Activated T-cell treated with anti-CD3 and anti-CD28 coated beads, Interleukin-2, amount 50 U/mL, for 72 hours (primary cell): ENCODE results near the gene TMEM263. TPM values are rescaled to one million over a fixed set of nuclear protein-coding genes. Genes with fewer than 3 reads are reported as not detected.

ENCODE experiments used
- ATAC-seq, 2 donors: fragments of 150-1000 bp; cut with Tn5 transposase; replicated peaks in 1 of 2; 2 replicates each; pipeline ENCODE4 v1.10.0; 2021; ENCODE audit warnings: moderate library complexity in 2 of 2, mild to moderate bottlenecking in 1 of 2
- DNase-seq, 2 donors: peaks; one replicate each; pipeline ENCODE4 v3.0.0; 2021 to 2022; ENCODE audit warnings: mixed read lengths in 1 of 2
- H3K27ac Mint-ChIP-seq: one replicate; pipeline ENCODE4 v1.8.0; 2022; ENCODE audit warnings: mild to moderate bottlenecking, moderate library complexity, mixed read lengths
- H3K27me3 Mint-ChIP-seq: one replicate; pipeline ENCODE4 v1.8.0; 2022; ENCODE audit warnings: low read depth, mixed read lengths
- H3K36me3 Mint-ChIP-seq, 2 donors: one replicate each; pipeline ENCODE4 v1.8.0; 2022; ENCODE audit warnings: mixed read lengths in 2 of 2, mild to moderate bottlenecking in 1 of 2; ENCODE audit not compliant: insufficient read depth in 2 of 2
- H3K4me1 Mint-ChIP-seq: one replicate; pipeline ENCODE4 v1.8.0; 2022; ENCODE audit warnings: low read depth, mixed read lengths
- H3K4me3 Mint-ChIP-seq, 2 donors: one replicate each; pipeline ENCODE4 v1.8.0; 2022; ENCODE audit warnings: mild to moderate bottlenecking in 2 of 2, mixed read lengths in 2 of 2, moderate library complexity in 2 of 2
- H3K9me3 Mint-ChIP-seq, 2 donors: one replicate each; pipeline ENCODE4 v1.8.0; 2022; ENCODE audit warnings: mixed read lengths in 2 of 2
- total RNA-seq, 2 donors: library from RNA; stranded (reverse); gene quantifications; one replicate each; pipeline ENCODE4 v1.2.3, GENCODE V29; 2022

Gene TMEM263
- total RNA-seq, 2 donors from 2014 or later = 39.7 to 41.3 TPM

DNA sequence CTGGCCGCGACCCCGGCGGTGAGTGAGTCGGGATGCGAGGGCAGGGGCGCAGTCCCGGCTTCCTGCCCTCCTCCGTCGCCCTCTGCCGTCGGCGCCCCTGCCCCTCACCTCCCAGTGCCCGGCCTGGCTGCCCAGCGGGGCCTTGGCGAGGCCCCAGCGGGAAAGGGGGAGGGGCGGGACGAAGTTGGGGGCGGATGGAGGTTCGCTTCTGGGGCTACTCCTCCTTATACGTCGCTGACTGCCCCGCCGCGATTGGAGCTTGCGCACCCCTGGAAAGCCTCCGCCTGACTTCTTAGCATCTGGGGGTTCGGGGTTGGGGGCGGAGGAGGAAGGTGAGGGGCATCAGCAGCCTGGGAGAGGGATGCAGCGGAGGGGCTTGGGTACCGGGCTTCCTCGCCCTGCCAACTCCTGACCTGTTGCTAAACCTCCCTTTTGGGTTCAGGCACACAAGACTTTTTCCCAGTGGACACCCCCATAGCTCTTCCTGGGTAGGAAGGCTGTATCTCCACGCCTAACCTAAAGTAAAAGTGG is 406 bp downstream of the TMEM263 start:
- H3K27me3 Mint-ChIP-seq = no peaks in the 10 kb centered on the region
- no peaks in the 10 kb centered on the region for H3K9me3 Mint-ChIP-seq
- H3K4me1 Mint-ChIP-seq = peaks cover 33% of the 10 kb centered on the region
- DNase-seq = peak; percentile 62 to 68
- peak overlapping the region; percentile 95 for H3K27ac Mint-ChIP-seq
- peak; percentile 55 to 58 for ATAC-seq
- peak overlapping the region; percentile 91 to 99 for H3K4me3 Mint-ChIP-seq
- H3K36me3 Mint-ChIP-seq = peaks cover 1 to 2% of the 10 kb centered on the region in 2 donors

DNA sequence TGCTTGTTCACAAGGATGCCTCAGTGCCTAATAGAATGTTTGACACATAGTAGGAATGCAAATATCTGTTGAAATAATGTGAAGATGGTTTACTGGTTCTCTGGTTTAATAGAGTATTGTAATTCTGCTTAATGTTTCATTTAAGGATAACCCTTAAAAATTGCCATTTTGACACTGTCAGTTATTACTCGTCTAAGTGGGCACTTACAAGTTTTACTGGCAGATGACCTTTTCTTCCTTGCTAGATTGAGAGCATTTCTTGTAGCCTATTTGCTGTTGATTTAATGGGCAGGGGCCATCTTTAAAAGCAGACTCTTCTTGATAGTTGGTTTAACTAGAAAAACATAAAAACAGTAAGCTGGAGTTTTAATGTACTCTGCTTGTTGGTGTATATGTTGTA is 1.9 kb downstream of the TMEM263 start:
- no peak for ATAC-seq
- Mint-ChIP-seq H3K27ac (peak overlapping the region; percentile 95), H3K36me3 (peaks cover 1 to 2% of the 10 kb centered on the region in 2 donors), H3K4me3 (peak overlapping the region; percentile 91 to 99), H3K9me3 (no peaks in the 10 kb centered on the region), H3K4me1 (peaks cover 39% of the 10 kb centered on the region), H3K27me3 (no peaks in the 10 kb centered on the region)
- no peak for DNase-seq

DNA sequence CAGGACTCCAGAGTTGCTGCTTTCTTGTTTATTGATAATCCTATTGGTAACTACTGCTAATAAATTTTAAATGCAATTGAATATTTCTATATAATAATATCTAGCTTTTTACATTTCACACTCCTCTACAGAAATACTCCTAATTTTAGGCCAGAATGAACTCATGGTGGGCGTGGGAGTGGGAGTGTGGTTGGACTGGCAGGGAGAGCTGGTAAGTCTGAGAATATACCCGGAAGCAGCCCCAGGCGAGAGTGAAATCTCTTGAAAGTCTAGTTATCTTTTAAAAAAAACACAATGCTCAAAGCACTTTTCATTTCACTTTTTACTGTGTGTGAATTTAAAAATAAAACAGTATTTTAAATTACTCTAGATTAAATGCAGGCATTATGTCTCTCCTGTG is 4.7 kb downstream of the TMEM263 start:
- H3K4me3 Mint-ChIP-seq = no peak overlapping the region
- ATAC-seq (no peak), DNase-seq (no peak)
- no peaks in the 10 kb centered on the region for H3K27me3 Mint-ChIP-seq
- H3K9me3 Mint-ChIP-seq = no peaks in the 10 kb centered on the region
- H3K36me3 Mint-ChIP-seq = peaks cover 1 to 9% of the 10 kb centered on the region in 2 donors
- no peak overlapping the region for H3K27ac Mint-ChIP-seq
- H3K4me1 Mint-ChIP-seq = peaks cover 30% of the 10 kb centered on the region

DNA sequence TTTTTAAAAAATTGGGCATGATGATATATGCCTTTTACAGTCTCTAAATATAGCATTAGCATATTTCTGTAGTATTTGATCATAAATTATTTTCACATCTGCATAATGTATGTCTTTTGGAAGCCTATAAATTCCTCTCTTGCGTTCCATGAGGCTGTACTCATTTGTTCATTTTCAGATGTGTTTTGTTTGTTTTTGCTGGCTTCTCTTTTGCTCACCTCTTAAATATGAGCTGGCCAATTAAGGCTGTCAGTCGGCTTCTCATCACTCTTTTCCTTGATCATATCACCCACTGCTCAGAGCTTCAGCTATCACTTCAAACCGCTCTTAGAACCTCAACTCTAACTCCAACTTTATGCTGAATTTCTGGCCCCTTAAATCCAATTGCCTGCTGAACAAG is 6.6 kb downstream of the TMEM263 start:
- Mint-ChIP-seq H3K4me1 (peaks cover 30% of the 10 kb centered on the region), H3K36me3 (peaks cover 1 to 9% of the 10 kb centered on the region in 2 donors), H3K9me3 (no peaks in the 10 kb centered on the region), H3K27ac (no peak overlapping the region), H3K4me3 (no peak overlapping the region), H3K27me3 (no peaks in the 10 kb centered on the region)
- no peak for DNase-seq
- no peak for ATAC-seq

DNA sequence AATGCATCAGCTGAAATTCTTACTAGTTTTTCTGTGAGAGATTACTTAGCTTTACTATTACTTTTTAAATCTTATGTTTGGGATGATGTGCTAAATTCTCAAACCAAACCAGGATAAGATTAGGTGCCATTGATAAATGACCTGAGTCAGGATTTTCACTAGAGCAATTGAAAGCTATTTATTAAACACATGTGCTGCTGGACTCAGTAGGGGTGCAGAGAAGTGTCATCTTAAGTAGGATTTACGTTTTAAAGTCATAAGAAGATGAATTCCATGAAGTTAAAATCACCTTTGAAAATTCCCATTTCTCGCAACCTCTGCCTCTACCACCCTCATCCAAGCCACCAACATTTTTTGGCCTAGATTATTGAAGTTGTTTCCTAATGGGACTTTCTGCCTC is 8.8 kb downstream of the TMEM263 start:
- Mint-ChIP-seq H3K4me3 (no peak overlapping the region), H3K27me3 (no peaks in the 10 kb centered on the region), H3K36me3 (peaks cover 1 to 12% of the 10 kb centered on the region in 2 donors), H3K27ac (no peak overlapping the region), H3K9me3 (no peaks in the 10 kb centered on the region), H3K4me1 (peaks cover 14% of the 10 kb centered on the region)
- DNase-seq = no peak
- no peak for ATAC-seq

DNA sequence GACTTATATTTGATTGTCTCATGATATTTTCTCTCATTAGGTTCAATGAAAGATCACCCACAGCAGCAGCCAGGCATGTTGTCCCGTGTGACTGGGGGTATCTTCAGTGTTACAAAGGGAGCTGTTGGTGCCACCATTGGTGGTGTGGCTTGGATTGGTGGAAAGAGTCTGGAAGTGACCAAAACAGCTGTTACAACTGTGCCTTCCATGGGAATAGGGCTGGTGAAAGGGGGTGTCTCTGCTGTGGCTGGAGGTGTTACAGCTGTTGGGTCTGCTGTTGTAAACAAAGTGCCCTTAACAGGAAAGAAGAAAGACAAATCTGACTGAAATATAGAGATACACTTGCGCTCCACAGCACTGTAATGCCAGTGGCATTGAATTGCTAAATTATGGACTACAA is 15.4 kb downstream of the TMEM263 start:
- no peak overlapping the region for H3K27ac Mint-ChIP-seq
- H3K9me3 Mint-ChIP-seq = no peaks in the 10 kb centered on the region
- ATAC-seq = no peak
- no peaks in the 10 kb centered on the region for H3K27me3 Mint-ChIP-seq
- peaks cover 12% of the 10 kb centered on the region for H3K4me1 Mint-ChIP-seq
- no peak overlapping the region for H3K4me3 Mint-ChIP-seq
- peaks cover 6 to 14% of the 10 kb centered on the region in 2 donors for H3K36me3 Mint-ChIP-seq
- DNase-seq = no peak

DNA sequence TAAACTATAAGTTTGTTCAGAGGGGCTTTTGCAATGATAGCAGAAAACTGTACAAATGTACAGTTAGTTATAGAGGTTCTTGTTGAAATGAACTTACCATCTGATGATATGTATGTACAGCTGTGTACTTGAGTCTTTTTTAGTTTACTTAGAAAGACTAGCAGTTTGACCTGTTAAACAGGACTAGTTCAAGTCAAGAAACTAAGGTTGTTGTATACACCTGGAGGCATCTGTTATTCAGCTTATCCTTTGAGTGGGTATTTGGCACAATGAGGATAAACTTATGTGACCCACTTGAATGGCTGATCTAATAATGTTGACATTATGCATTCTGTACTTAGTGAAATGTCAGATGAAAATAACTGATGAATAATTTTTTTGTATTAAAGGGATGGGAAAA is 17.8 kb downstream of the TMEM263 start:
- DNase-seq = no peak
- no peak for ATAC-seq
- no peak overlapping the region for H3K27ac Mint-ChIP-seq
- no peak overlapping the region for H3K4me3 Mint-ChIP-seq
- H3K4me1 Mint-ChIP-seq = peaks cover 15% of the 10 kb centered on the region
- H3K9me3 Mint-ChIP-seq = no peaks in the 10 kb centered on the region
- H3K27me3 Mint-ChIP-seq = no peaks in the 10 kb centered on the region
- peaks cover 5 to 10% of the 10 kb centered on the region in 2 donors for H3K36me3 Mint-ChIP-seq

DNA sequence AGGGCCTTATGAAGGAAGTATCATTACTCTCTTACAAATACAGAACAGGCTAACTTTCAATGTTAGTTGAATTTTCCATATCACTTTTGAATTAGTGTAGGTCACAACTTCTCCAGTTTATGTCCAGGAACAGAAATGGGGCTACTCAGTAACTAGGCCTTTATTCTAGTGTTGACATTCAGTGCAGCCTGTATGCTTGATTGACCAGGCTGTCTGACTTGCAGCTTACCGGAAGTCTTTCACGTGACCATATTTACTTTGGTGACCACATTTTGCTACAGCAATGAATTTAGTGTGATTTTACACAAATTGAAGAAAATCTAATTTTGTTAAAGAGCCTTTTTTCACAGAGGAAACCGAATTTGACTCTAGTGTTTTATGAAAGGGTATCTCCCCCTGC is 18.8 kb downstream of the TMEM263 start:
- Mint-ChIP-seq H3K9me3 (no peaks in the 10 kb centered on the region), H3K27me3 (no peaks in the 10 kb centered on the region), H3K4me1 (peaks cover 15% of the 10 kb centered on the region), H3K27ac (peak overlapping the region; percentile 46), H3K4me3 (no peak overlapping the region), H3K36me3 (peaks cover 5 to 12% of the 10 kb centered on the region in 2 donors)
- no peak for ATAC-seq
- no peak for DNase-seq

DNA sequence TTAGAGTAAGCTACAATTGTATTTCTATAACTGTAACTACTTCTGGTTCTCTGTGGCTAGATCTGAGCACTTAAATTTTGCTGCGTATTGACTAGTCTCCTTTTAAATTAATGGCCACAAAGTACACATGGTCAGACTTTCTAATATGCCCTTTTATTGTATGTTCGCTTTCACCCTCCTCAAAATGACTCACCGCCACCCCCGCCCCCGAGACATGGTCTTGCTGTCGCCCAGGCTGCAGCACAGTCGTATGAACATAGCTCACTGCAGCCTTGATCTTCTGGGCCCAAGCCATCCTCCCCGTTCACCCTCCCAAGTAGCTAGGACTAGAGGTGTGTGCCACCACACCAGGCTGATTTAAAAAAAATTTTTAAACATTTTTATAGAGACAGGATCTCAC is 19.4 kb downstream of the TMEM263 start:
- Mint-ChIP-seq H3K27ac (peak overlapping the region; percentile 46), H3K36me3 (peaks cover 5 to 12% of the 10 kb centered on the region in 2 donors), H3K4me1 (peaks cover 15% of the 10 kb centered on the region), H3K27me3 (no peaks in the 10 kb centered on the region), H3K9me3 (no peaks in the 10 kb centered on the region), H3K4me3 (no peak overlapping the region)
- DNase-seq (no peak), ATAC-seq (no peak)

DNA sequence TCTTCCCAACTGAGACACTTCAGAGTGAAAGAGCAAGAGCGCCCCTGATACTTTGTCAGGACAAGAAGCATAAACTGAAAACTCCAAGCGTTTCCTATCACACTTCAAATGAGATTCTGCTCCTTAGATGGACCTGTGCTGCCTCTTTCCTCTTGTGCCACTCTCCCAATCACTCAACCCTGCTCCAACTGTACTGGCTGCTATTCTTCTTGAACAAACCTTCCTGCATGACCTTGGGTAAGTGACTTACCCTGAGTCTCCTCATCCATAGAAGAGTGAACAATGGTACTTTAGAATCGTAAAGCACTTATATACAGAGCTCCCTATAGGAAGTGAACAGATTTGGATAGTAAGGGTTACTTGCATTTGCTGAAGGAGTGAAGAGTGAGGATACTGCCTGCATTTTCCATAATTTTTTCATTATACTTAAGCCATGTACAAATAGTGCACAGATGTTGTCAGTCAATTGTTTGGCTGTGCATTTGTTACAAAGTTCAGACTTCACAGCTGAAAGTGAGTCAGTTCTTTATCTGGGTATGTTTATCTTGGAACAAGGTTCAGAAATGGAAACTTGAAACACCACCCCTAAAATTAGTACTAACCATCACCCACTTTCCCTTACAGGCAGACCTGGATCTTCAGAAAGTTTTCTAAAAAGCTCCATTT is 20.4 kb downstream of the TMEM263 start:
- ATAC-seq = no peak
- no peaks in the 10 kb centered on the region for H3K27me3 Mint-ChIP-seq
- H3K36me3 Mint-ChIP-seq = peaks cover 1 to 8% of the 10 kb centered on the region in 2 donors
- no peaks in the 10 kb centered on the region for H3K9me3 Mint-ChIP-seq
- no peak for DNase-seq
- H3K4me3 Mint-ChIP-seq = no peak overlapping the region
- no peak overlapping the region for H3K27ac Mint-ChIP-seq
- H3K4me1 Mint-ChIP-seq = peaks cover 11% of the 10 kb centered on the region

DNA sequence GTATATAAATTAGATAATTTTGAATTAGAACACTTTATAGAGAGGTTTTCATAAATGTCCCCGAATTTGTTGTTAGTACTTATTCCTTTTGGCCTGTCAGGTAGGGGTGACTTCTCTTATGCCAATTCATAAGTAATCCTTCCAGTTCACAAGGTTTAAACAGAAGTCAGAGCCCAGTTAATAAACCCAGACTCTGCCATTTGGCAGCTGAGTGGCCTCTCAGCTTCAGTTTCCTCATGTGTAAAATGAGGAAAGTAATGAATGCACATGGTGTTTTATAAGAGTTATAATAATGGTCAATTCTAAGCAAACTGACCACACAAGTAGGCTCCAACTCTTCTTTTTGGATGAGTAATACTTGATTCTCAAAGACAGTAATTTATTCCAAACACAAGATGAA is 21.0 kb downstream of the TMEM263 start:
- H3K4me1 Mint-ChIP-seq = peaks cover 10% of the 10 kb centered on the region
- H3K27ac Mint-ChIP-seq = no peak overlapping the region
- no peak overlapping the region for H3K4me3 Mint-ChIP-seq
- no peaks in the 10 kb centered on the region for H3K27me3 Mint-ChIP-seq
- peaks cover 0 to 5% of the 10 kb centered on the region in 2 donors for H3K36me3 Mint-ChIP-seq
- ATAC-seq (no peak), DNase-seq (no peak)
- H3K9me3 Mint-ChIP-seq = no peaks in the 10 kb centered on the region

DNA sequence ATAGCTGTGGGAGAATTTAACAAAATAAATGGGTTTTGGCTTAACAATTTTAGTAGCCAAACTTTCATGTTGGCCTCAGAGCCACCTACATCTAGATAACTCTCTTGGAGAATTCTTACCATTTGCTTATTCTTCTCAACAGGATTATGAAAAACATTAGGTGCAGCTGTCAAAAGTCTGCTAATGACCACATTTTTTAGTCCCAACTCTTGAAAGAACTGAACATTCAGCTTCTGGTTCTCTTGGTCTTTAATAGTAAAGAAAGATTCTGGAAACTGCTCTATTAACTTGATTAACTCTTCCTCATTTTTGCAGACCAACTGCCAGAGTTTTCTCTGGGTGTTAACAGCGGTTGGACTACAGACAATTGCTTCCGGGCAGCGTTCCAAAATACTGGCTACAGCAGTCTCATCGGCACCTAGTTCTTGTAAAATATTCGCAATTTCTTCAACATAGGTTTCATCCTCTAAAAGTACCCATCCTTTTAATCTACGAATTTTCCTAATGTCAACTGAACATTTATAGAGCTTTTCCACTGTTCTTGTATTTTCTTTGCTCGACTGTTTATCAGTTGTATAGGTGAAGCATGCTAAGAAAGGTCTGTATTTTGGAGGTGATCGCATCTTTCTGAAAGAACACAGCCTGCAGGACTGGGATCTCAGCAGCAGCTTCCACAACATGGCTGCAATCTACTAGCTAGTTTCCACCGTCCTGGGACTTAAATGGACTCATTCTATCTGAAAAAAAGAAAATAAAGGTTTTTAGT is 22.5 kb downstream of the TMEM263 start:
- Mint-ChIP-seq H3K27ac (no peak overlapping the region), H3K27me3 (no peaks in the 10 kb centered on the region), H3K9me3 (no peaks in the 10 kb centered on the region), H3K4me3 (no peak overlapping the region), H3K4me1 (peaks cover 20% of the 10 kb centered on the region), H3K36me3 (peaks cover 0 to 4% of the 10 kb centered on the region in 2 donors)
- DNase-seq (no peak), ATAC-seq (no peak)

DNA sequence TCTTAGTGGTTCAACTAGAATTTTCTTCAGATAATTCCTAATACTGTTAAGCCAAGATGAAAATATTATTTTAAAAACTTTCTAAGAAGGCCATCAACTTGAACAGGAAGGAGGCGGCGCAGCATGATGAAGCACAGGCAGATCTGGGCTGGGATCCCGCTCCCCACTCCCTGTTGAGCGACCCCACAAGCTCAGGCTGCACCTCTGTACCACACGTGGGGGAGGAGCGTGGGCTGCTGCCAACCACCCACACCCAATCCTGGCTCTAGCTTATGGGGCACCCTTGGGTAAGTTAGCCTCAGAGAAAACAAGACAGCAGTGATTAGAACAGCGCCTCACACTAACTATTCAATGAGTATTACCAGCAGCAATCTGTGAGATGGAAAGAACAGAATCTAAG is 25.2 kb downstream of the TMEM263 start:
- DNase-seq (no peak), ATAC-seq (no peak)
- Mint-ChIP-seq H3K27me3 (no peaks in the 10 kb centered on the region), H3K9me3 (peaks cover 4 to 11% of the 10 kb centered on the region in 2 donors), H3K4me3 (no peak overlapping the region), H3K27ac (no peak overlapping the region), H3K36me3 (peaks cover 15 to 26% of the 10 kb centered on the region in 2 donors), H3K4me1 (peaks cover 42% of the 10 kb centered on the region)
